GM19467 (cell line): ENCODE measurements around the gene NUDT19.
A peak's percentile ranks its signal among the peaks of the same experiment; 100 is the strongest.
"Not testable (repeated sequence)": the region's sequence is repeated elsewhere in the genome, so short reads cannot be mapped to it uniquely, and the experiment has no call there.

Experiments used
- ATAC-seq: cut with Tn5 transposase; IDR thresholded peaks from one replicate; pipeline ENCODE4 v1.9.1; 2021; ENCODE audit warnings: mild to moderate bottlenecking, moderate library complexity; ENCODE audit not compliant: unreplicated experiment

Gene NUDT19

DNA sequence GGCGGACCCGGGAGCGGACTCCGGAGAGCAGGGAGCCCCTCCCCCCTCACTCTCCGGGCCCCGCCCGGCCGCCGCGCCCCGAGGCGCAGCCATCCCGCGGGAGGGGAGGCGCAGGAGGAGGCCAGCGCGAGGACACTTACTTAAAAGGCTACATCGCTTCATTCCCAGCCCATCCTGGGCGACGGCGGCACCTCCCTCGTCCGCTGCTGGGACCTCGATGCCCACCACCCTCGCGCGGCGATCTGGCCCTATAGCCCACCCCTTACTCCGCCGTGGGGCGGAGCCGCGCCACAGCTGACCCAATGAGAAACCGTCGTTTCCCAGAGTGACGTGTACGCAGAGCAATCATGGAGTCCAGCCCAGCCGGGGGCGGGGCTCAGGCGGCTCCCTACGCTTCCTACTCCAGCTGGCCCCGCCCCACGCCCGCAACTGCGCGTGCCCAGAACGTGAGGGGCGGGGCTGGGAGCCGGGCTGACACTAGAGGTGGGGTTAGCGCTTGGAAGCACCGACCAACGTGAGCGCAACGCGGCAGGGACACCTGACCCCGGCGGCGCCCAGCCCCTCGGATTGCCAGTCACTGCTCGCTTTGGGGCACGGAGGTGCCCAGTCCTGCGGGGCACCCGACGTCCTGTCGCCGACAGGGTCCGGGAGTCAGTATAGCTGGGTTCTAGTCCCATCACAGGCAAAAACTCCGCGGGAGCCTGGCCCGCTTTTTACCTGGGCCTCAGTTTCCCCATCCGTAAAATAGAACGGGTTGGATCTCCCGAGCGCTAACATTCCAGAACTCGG is 16.5 kb upstream of the NUDT19 start, which contains the start of gene ANKRD27:
ANKRD27 (minus strand) TSS at position 250 of the 789 bp plus-strand sequence. CDS start 16,165 bp downstream, outside the sequence.
- ATAC-seq, result peak; percentile 97

DNA sequence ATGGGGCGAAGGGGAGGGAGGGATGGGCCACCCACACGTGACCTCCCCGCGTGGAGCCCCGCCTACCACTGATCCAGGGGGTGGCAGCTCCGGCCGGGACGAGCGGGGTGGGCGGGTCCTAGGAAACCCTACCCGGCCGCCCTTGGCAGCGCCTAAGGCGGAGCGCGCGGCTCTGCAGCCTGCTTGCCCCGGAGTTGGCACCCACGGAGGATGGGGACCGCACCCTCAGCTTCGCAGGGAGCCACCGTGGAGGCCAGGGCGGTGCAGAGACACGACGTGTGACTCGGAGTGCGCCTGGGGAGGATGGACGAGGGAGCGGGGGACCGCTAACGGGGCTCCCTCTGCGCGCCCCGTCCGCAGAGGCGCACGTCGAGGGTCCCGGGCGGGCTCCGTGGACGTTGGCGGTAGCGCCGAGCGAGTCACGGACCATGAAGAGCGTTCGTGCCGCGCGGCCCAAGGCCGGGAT is 15.9 kb upstream of the NUDT19 start, which contains the start of gene RGS9BP:
RGS9BP (plus strand) TSS at position 129 of the 466 bp plus-strand sequence. CDS start 416 bp downstream, outside the sequence.
- ATAC-seq, result no peak

DNA sequence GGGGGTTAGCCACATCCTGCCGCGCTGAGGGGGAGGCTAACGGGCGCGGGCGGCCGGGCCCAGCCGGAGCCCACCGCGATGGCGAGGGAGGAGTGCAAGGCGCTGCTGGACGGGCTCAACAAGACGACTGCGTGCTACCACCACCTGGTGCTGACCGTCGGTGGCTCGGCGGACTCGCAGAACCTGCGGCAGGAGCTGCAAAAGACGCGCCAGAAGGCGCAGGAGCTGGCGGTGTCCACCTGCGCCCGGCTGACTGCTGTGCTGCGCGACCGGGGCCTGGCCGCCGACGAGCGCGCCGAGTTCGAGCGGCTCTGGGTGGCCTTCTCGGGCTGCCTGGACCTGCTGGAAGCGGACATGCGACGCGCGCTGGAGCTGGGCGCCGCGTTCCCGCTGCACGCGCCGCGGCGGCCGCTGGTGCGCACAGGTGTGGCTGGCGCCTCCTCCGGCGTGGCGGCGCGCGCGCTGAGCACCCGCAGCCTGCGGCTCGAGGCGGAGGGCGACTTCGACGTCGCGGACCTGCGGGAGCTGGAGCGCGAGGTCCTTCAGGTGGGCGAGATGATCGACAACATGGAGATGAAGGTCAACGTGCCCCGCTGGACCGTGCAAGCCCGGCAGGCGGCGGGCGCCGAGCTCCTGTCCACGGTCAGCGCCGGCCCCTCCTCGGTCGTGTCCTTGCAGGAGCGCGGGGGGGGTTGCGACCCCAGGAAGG is 15.3 kb upstream of the NUDT19 start:
- ATAC-seq, result no peak

DNA sequence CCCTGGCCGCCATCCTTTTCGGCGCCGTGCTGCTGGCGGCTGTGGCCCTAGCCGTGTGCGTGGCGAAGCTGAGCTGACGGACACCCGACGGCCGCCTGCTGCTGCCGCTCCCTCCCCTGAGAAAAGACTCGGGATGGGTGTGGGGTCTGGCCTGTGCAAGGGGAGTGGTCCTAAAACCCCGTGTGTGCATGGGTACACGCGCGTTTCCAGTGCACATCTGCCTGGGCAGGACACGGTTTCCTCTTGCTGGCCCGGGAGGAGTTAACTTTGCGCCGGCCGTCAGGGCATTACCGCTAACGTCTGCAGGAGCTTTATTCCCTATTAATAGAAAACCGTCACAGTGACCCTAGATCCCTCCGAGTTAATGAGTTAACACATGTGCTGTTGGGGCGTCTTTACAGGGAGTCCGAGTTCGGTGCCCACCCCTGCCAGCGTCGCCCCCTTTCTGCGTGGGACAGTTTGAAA is 14.7 kb upstream of the NUDT19 start:
- no peak for ATAC-seq

DNA sequence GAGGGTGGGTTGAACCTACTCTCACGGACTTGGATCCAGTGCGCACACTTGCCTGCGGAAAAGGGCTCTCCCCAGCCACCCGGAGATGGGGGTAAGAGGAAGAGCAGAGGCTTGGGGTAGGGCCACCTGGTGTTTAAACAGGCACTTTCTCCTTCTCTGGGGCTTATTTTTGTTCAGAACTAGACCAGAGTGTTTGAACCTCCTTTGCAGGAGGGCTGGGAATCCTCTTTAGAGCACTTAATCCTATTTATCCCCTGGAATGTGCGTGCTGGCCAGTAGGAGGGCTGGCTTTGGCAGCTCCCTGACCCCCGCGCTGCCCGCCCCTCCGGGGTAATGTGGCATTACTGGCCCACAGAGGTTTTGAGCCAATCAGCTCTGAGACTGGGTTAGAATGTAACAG is 14.0 kb upstream of the NUDT19 start:
- no peak for ATAC-seq

DNA sequence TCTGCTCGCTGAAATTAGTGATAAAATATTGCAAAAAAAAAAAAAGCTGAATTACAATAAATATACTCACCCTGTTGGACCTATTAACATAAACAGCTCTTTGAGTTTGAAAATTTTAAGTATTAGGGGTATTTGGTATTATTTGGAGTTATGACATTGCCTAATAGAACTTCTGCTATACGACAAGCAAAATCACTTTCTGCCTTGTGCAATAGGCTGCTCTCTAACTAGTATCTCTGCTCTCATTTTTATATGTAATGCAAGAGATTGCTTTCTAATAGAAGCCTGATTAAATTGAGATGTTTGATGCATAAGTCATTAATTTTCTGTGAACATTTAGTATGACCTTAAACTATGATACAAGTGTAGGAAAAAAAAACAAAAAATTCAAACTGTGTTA is 10.6 kb upstream of the NUDT19 start:
- ATAC-seq, result no peak

DNA sequence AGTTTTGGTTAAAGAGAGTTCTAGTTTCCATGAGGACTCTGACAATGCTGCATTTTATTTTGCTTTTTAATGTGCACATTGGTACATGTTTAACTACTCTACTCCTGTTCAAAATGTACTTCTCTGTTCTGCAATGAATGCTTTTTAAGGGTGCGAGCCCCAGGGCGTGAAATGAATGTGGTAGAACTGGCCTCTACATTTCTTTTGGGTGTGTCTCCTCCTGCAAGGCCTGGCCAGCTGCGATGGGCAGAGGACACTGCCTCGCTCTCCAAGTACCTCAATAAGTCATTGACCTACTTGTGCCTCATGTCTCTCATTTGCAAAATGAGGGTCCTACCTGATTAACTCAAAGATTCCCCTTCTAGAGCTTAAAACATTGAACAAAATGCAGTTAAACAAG is 9.3 kb upstream of the NUDT19 start:
- no peak for ATAC-seq

DNA sequence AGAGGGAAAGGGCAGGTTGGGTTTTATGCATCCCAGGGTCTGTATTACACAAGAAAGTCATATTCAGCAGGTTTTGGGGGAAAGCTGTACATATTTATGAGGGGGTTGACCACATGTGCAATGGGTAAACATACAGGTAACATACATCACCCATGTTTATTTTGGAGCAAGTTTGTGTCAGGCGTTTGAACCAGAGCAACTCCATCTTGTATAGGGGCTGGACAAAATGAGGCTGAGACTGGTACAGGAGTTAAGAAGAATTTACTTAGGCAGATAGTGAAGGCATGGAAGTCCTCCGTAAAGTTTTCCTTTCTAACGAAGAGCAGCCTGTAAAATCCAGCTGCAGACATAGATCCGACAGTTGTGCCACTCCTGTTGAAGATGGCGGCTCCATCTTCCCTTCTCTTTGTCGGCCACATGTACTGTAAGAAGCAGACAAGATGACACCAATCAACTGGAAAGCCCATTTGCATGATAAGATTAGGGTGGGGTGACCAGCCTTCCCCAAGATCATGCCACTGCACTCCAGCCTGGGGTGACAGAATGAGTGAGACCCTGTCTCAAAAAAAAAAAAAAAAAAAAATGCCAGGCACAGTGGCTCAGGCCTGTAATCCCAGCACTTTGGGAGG is 4.7 kb upstream of the NUDT19 start:
- ATAC-seq, result no peak

DNA sequence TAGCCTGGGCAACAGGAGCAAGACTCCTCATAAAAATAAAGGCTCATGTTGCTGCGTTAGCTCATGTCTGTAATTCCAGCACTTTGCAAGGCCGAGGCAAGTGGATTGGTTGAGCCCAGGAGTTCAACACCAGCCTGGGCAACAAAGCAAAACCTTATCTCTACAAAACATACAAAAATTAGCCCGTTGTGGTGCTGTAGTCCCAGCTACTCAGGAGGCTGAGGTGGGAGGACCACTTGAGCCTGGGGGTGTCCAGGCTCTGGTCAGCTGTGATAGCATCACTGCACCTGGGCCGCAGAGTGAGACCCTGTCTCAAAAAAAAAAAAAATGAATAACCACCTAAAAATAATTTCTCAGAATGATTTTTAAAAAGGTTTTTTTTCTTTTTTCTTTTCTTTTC is 3.9 kb upstream of the NUDT19 start:
- ATAC-seq, result no peak

DNA sequence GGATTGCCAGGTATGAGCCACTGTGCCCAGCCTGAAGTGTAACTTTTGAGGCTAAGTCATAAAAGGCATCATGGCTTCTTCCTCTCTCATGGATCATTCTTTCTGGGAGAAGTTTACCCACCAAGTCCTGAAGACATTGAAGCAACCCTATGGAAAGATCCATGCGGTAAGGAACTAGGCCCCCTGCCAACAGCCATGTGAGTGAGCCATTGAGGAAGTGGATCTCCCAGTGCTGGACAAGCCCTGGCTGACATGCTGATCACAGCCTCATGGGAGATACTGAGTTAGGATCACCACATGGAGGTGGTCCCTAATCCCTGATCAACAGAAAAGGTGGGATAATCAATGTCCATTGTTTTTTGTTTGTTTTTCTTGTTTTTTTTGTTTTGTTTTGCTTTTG is 3.3 kb upstream of the NUDT19 start:
- ATAC-seq, result no peak

DNA sequence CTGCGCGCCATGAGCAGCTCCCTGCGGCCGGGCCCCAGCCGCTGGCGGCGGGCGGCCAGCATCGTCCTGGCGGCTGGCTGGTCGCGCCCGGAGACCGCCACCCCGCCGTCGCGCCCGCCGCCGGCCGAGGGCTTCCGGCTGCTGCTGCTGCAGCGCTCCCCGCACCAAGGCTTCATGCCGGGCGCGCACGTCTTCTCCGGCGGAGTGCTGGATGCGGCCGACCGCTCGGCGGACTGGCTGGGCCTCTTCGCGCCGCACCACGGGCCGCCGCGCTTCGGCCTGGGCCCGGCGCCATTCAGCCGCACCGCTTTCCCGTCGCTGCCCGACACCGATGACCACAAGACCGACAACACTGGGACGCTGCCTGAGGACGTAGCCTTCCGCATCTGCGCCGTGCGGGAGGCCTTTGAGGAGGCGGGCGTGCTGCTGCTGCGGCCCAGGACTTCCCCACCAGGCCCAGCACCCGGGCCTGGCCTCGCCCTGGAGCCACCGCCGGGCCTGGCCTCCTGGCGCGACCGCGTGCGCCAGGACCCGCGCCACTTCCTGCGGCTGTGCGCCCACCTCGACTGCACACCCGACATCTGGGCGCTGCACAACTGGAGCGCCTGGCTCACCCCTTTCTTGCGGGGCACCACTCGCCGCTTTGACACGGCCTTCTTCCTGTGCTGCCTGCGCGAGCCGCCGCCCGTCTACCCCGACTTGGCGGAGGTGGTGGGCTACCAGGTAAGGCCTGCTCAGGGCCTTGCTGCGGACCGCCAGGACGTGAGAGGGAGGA is 518 bp downstream of the NUDT19 start:
- peak; percentile 63 for ATAC-seq

DNA sequence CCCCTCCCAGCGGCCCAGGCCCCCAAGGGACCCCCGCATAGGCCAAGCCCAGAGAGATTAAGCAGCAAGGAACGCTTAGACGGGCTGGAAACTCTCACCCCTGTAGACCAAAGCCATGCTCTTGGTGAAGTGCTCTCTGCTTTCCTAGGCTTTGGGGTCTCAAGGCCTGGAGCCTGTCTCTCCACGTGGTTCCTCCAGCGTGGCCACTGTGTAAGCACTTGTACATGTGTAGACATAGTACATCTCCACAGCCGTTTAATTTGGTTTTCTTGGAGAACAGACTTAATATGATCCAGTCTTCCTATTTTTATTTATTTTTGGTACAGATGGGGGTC is 1.1 kb downstream of the NUDT19 start:
- no peak for ATAC-seq

DNA sequence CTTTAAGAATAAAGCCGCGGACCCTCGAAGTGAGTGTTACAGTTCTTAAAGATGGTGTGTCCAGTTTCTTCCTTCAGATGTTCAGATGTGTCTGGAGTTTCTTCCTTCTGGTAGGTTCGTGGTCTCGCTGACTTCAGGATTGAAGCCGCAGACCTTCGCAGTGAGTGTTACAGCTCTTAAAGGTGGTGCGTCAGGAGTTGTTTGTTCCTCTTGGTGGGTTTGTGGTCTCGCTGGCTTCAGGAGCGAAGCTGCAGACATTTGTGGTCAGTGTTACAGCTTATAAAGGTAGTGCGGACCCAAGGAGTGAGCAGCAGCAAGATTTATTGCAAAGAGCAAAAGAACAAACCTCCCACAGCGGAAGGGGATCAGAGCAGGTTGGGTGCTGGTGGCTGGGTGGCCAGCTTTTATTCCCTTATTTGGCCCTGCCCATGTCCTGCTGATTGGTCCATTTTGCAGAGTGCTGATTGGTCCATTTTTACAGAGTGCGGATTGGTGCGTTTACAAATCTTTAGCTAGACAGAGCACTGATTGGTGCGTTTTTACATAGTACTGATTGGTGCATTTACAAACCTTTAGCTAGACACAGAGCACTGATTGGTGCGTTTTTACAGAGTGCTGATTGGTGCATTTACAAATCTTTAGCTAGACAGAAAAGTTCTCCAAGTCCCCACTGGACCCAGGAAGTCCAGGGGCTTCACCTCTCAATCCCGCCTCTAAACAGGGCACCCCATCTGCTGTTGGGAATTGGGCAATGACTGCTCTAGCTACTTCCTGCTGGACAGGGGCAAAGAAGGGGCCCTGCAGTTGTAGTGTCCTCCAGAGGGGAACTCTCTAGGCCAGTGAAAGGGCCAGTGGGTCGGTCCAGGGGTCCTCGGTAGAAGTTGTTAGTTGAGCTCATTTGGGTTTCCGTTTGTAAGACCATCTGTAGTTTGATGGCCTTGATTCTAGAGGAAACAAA is 1.8 kb downstream of the NUDT19 start:
- not testable (repeated sequence) for ATAC-seq

DNA sequence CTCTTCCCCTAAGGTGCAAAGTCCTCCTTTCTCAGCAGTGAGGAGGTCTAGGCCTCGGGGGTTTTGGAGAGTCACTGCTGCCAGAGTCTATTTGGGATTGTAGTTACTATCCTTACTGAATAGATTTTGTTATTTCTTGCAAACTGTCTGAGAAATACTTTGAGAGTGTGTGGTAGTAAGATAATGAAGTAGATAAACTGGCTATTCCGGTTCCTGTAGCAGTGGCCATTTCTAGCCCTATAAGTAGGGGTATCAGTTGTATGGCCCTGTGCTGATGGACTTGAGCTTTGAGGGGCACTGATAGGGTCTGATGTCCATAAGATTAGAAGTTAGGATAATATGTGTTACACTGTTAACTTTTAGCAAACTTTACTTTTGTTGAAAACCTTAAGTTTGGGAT is 2.7 kb downstream of the NUDT19 start:
- ATAC-seq, result not testable (repeated sequence)

DNA sequence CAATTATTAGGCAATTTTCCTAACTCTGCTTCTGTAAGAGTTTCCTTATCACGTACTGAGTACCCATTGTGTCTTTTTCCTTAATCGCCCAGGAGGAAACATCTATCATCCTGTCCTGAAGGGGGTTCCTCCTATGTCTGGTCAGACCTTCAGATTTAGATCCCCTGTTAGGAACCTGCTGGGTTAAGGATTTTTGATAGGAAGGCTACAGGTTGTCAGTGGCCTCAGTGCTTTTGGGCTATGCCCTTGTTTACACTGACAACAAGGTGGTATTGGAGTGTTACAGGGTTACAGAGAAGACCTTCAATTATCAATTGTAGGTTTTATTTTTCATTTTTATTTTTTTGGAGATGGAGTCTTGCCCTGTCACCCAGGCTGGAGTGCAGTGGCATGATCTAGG is 3.2 kb downstream of the NUDT19 start:
- ATAC-seq, result not testable (repeated sequence)

DNA sequence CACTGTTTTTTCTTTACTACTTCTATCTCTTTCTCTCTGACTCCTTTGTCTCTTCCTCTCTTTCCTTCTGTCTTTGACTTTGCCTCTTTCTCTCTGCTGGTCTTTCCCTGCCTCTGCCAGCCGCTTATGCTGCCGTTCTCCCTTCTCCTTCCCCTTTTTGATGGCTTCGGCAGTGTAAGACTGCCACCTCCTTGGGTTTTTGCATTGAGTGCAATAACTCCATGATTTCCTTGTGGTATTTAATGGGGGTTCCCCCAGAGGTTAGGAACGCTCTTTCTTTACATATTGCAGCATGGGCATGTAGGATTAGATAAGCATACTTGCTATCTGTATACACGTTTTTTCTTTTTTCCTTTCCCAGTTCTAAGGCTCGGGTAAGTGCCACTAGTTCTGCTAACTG is 3.9 kb downstream of the NUDT19 start:
- not testable (repeated sequence) for ATAC-seq

DNA sequence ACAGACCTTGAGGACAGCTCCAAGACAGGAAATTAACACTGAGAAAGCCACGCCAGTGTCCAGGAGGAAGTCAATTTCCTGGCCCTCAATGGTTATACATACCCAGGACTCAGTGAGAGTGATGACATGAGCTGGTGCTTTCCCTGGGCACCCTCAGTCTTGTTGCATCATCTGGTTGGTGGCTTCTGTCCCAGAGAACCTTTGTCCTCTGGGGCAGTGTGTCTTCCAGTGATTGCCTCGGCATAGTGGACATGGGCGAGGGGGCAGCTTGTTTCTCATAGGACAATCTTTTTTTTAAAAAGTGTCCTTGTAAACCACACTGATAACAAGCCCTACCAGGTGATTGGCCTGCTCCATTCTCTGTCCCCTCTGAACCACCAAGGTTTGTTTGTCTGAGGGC is 5.2 kb downstream of the NUDT19 start:
- not testable (repeated sequence) for ATAC-seq

DNA sequence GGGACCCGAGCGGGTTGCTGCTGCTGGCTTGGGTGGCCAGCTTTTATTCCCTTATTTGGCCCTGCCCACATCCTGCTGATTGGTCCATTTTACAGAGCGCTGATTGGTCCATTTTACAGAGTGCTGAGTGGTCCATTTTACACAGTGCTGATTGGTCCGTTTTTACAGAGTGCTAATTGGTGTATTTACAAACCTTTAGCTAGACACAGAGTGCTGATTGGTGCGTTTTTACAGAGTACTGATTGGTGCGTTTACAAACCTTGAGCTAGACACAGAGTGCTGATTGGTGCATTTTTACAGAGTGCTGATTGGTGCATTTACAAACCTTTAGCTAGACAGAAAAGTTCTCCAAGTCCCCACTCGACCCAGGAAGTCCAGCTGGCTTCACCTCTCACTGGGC is 8.5 kb downstream of the NUDT19 start:
- ATAC-seq, result not testable (repeated sequence)

DNA sequence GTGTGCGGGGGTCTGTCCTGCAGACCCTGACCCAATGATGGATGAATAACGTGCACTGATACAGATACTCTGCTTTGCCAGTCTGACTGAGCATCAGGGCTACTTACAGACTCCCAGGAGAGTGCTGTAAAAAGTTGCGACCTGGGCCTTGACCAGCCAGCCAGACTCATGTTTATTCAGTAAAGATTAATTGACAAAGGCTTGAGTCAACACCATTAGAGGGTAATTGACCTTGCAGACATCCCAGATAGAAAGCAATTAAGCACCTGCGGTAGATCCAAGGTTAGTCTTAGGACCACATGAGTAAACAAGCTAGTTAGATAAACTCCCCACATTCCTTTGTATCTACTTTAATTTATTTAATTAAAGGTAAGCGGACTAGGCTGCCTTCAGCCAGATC is 10.4 kb downstream of the NUDT19 start:
- no peak for ATAC-seq

DNA sequence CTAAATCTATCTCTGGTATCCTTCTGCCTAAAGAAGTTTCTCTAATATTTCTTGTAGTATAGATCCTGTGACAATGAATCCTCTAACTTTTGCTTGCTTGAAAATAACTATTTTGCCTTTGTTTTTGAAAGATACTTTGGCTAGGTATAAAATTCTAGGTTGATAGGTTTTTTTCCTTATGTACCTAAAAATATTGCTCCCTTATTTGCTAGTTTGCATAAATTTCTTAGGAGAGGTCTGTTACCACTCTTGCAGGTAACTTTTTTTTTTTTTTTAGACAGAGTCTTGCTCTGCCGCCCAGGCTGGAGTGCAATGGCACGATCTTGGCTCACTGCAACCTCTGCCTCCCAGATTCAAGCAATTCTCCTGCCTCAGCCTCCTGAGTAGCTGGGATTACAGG is 12.4 kb downstream of the NUDT19 start:
- ATAC-seq, result not testable (repeated sequence)
